ENCODE measurements around the gene TRIM56. TPM values are rescaled to one million over a fixed set of nuclear protein-coding genes. Genes with fewer than 3 reads are reported as not detected.
"Not testable (repeated sequence)": the region's sequence is repeated elsewhere in the genome, so short reads cannot be mapped to it uniquely, and the experiment has no call there.

TRIM56 gene
- total RNA-seq, 1 donor from 2014 or later = 21.0 TPM

DNA sequence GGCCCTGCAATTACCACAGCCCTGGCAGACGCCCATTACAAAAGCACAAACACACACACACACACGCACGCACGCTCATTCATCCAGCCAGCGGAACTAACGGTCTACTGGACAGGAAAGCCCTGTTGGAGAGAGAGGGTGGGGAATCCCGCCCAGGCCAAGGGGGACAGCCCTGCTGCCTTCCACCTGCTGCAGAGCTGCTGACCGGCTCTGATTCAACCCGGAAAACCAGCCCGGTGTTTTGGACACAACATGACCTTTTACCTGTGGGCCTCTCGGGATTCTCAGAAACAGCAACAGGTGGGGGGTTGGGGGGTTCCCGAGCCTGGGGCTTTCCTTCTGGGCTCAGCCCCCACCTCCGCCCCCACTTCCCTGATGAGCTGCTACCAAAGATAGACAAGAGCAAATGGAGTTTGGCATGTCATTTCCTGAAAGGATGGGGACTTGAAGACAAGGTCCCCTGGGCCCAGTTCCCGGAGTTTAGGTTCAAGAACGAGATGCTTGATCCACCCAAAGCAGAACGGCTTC, 23.1 kb downstream of the TRIM56 start:
- peak; percentile 81 for DNase-seq (ENCODE audit: missing footprints)
- intact Hi-C loops (cut with DNase I) = no loop called here

DNA sequence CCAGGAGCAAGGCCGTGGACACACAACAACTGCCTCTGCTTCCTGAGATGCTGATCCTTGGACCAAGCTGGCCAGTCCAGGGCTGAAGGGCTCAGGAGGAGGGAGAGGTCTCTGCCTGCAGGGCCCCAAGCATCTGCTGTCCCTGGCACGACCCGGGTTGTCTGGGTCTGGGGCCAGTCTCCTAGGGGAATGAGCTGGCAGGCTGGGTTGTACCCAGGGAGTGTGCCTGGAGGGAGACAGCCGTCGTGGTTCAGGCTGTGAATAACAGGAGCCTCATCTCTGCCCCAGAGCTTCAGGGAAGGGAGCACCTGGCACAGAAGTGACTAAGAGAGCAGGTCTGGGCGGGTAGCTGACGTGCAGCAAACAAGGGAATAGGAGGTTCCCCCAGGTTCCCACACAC, 23.7 kb downstream of the TRIM56 start:
- intact Hi-C loops (cut with DNase I) = no loop called here
- DNase-seq (ENCODE audit: missing footprints) = peak; percentile 18
- no peak for ATAC-seq

More for the DNA sequence above, 23.1 kb downstream of the TRIM56 start:
- peak; percentile 49 for ATAC-seq

DNA sequence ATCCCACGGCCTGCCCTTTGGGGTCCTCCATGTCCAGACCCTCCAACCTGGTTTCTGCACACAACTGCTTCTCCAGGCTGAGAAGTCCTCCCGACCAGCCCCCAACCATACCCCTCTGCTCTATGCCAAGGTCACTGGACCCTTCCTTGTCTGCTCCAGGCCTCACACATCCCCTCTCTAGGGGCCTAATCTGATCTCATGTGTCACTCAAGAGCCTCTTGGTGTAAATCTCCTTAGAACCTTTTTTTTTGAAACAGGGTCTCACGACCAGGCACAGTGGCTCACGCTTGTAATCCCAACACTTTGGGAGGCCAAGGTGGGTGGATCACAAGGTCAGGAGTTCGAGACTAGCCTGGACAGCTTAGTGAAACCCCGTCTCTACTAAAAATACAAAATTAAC, 24.1 kb downstream of the TRIM56 start:
- ATAC-seq = no peak
- no peak for DNase-seq (ENCODE audit: missing footprints)
- intact Hi-C loops (cut with DNase I) = no loop called here

DNA sequence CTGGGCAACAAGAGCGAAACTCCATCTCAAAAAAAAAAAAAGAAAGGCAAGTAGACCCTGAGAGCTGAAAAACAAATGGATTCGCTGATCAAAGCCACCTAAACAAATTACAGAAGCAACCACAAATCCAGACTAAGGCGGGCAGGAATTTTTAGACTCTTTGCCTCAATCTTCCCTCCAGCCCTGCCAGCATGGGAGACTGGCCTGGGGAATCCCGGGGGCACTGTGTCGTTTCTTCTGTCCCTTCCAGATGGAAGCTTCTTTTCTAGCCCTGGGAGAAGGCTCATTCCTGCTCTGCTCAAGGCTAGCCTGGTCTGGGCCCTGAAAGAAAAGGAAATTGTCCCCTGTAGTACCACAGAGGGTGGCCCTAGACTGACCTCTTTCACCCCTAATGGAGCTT, 26.0 kb downstream of the TRIM56 start:
- no peak for ATAC-seq
- DNase-seq (ENCODE audit: missing footprints) = no peak
- intact Hi-C loops (cut with DNase I) = no loop called here

DNA sequence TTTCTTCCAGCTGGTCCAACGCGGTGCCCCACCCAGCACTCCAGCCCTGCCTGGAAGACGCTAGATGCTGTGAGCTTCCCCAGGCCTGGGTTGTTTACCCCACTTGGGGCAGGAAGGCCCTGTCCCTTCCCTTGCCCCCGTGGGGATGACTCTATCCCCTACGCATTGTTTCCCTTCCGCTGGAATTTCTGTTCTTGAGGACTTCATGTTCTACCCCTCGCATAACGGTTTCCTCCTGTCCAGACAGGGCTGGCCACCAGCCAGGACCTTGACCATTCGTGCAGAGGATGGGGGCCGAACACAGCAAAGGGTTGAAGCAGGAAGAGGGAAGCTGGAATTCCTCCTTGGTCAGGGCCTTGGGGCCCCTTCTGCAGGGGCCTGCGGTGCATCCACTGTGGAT, 27.0 kb downstream of the TRIM56 start:
- peak; percentile 68 for ATAC-seq
- intact Hi-C loops (cut with DNase I) = no loop called here
- DNase-seq (ENCODE audit: missing footprints) = peak; percentile 85

DNA sequence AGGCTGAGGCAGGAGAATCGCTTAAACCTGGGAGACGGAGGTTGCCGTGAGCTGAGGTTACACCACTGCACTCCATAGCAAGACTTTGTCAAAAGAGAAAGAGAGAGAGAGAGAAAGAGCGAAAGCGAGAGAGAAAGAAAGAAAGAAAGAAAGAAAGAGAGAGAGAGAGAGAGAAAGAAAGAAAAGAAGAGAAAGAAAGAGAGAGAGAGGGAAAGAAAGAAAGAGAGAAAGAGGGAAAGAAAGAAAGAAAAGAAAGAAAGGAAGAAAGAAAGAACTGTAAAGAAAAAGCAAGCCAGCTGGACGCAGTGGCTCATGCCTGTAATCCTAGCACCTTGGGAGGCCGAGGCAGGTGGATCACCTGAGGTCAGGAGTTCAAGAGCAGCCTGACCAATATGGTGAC, 27.9 kb downstream of the TRIM56 start:
- ATAC-seq; intact Hi-C loops (cut with DNase I); DNase-seq (ENCODE audit: missing footprints): not testable (repeated sequence)

DNA sequence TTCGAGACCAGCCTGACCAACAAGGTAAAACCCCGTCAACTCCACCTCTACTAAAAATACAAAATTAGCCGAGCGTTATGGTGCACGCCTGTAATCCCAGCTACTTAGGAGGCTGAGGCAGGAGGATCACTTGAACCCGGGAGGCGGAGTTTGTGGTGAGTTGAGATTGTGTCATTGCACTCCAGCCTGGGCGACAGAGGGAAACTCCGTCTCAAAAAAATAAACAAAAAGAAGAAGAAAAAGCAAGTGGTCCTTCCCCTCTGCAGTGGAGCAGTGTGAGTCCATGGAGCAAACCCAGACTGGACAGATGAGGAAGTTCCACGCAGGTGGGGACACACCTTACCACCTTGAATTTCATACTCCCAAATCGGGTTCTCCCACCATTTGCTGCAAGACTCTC, 28.6 kb downstream of the TRIM56 start:
- ATAC-seq = no peak

DNA sequence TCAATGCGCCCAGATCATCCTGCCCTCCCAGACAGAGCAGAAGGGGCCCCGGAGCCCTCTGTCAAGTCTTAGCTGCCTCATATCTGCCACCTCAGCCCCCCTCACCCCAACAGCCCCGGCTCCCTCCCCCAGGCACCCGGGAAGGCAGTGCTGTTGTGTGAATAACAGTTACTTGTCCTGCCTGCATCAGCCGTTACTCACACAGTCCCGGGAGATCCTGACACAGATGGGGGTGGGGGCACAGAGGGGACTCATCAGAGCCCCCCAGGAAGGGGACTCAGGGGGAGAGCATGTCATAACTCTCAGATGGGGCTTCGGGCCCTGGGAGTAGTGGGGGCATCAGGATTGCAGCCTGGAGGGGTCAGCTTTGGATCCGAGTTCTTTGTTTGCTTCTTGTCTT, 29.2 kb downstream of the TRIM56 start:
- peak; percentile 49 for DNase-seq (ENCODE audit: missing footprints)
- ATAC-seq = no peak

More for the DNA sequence above, 28.6 kb downstream of the TRIM56 start:
- intact Hi-C loops (cut with DNase I) = no loop called here
- DNase-seq (ENCODE audit: missing footprints) = no peak

DNA sequence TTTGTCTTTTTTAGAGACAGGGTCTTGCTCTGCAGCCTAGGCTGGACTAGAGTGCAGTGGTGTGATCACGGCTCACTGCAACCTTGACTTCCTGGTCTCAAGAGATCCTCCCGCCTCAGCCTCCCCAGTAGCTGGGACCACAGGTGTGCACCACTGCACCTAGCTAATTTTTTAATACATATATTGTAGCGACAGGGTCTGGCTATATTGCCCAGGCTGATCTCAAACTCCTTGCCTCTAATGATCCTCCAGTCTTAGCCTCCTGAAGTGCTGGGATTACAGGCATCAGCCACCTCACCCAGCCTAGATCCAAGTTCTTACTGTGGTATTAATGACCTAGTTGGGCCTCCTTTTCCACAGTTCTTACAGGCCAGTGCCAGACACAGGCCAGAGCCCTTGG, 29.9 kb downstream of the TRIM56 start:
- intact Hi-C loops (cut with DNase I) = no loop called here
- DNase-seq (ENCODE audit: missing footprints) (no peak), ATAC-seq (no peak)

More for the DNA sequence above, 29.2 kb downstream of the TRIM56 start:
- intact Hi-C loops (cut with DNase I) = no loop called here

DNA sequence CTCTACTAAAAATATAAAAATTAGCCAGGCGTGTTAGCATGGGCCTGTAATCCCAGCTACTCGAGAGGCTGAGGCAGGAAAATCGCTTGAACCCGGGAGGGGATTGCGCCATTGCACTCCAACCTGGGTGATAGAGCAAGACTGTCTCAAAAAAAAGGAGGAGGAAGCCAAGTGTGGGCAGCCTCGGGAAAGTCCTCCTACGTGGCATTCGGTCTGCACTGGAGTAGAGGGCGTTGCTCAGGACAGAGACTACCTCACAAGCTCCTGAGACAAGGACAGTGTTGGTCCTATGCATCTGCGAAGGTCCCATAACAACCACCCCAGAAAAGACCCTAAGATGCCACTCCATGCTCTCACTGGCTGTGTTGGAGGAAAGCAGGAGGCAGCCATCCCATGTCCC, 31.6 kb downstream of the TRIM56 start:
- intact Hi-C loops (cut with DNase I) = no loop called here
- ATAC-seq = no peak

DNA sequence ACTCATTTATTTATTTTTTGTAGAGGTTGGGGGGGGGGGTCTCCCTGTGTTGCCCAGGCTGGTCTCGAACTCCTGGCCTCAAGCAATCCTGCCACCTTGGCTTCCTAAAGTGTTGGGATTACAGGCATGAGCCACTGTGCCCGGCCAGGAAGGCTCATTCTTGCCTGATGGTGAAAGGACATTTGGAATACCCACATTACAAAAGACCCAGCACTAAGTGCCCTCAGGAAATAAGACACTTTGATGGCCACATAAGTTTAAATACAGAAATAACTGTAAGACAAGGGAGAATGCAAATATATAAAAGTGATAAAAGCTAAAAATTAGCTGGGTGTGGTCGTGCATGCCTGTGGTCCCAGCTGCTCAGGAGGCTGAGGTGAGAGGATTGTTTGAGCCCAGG, 33.6 kb downstream of the TRIM56 start:
- DNase-seq (ENCODE audit: missing footprints) = peak; percentile 17
- ATAC-seq = no peak
- intact Hi-C loops (cut with DNase I) = no loop called here

More for the DNA sequence above, 31.6 kb downstream of the TRIM56 start:
- no peak for DNase-seq (ENCODE audit: missing footprints)

DNA sequence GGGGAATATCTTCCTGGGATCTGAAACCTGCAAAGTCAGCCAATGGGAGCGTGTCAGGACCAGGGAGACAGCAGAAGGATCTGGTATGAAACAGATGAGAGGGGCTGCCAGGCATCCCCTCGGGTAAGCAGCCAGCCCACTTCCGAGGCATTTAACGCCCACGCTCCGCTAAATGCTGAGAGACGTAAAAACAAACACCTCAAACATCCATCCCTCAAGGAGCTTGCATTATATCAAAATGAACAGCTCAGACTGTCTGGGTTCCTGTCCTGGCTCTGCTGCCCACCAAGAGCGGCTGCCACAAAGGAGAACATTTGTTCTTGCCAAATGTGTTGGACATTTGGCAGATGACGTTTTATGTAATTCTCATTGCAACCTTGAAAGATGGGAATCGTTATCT, 34.6 kb downstream of the TRIM56 start:
- intact Hi-C loops (cut with DNase I) = no loop called here
- ATAC-seq = no peak
- peak; percentile 0 for DNase-seq (ENCODE audit: missing footprints)

DNA sequence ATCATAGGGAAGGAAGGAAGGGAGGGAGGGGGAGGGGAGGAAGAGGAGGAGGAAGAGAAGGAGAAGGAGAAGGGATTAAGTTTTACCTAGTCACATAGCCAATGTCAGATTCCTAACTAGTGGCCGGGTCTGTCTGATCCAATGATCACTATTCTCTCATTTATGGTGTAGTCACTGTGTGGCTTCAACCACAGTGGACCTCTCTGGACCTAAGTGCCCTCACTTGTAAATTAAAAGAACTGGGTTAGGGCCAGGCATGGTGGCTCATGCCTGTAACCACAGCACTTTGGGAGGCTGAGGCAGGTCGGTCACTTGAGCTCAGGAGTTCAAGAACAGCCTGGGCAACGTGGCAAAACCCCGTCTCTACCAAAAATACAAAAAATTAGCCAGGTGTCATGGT, 35.0 kb downstream of the TRIM56 start:
- intact Hi-C loops (cut with DNase I) = no loop called here
- DNase-seq (ENCODE audit: missing footprints) = peak; percentile 15
- no peak for ATAC-seq

DNA sequence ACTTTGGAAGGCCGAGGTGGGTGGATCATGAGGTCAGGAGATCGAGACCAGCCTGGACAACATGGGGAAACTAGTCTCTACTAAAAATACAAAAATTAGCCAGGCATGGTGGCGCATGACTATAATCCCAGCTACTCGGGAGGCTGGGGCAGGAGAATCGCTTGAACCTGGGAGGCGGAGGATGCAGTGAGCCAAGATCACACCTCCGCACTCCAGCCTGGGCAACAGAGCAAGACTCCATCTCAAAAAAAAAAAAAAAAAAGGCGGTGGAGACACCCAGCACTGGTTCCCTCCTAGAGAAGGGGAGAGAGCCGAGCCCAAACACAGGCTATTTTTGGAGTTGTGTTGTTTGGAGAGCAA, 36.3 kb downstream of the TRIM56 start:
- ATAC-seq; DNase-seq (ENCODE audit: missing footprints); intact Hi-C loops (cut with DNase I): not testable (repeated sequence)

DNA sequence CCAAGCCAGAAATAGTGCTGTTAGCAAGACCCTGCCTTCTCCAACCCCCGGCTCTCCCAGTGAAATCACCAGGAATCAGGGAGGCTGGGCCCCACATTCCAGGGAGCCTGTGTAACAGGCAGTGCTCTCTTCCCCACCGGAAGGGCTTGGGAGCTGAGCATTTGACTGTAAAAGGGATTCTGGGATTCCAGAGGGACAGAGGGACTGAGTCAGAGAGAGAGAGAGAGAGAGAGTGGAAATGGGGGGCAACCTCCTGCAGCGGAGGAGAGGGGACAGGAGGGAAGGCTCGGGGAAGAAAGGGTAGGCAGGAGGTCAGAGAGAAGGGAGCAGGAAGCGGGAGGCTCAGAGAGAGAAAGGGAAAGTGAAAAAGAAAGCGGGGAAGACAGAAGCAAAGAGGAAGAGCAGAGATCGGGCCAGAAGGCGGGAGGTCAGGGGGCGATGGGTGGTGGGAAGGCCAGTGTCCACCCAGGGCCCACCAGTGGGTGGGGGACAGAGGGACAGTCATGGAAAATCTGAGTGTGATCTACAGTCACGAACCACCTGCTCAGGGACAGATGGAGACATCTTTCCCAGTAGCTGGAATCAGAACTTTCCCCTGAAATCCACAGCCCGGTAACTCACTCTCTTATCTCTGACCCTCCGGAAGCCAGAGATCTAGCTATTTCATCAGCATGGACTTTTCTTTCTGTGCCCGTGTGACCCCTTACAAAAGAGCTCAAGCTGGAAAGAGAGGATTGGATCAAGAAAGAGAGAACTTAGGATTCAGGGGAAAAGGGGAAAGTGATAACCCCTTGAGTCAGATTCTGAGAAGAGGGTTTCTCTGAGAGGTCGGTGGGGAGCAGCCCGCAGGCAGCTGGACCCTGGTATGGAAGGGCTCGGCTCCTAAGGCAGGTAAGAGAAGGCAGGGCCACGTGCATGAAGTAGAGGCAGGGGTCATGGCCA, 37.0 kb downstream of the TRIM56 start:
- DNase-seq (ENCODE audit: missing footprints) (peak; percentile 74), ATAC-seq (peak; percentile 61)
- intact Hi-C loops (cut with DNase I) = no loop called here

DNA sequence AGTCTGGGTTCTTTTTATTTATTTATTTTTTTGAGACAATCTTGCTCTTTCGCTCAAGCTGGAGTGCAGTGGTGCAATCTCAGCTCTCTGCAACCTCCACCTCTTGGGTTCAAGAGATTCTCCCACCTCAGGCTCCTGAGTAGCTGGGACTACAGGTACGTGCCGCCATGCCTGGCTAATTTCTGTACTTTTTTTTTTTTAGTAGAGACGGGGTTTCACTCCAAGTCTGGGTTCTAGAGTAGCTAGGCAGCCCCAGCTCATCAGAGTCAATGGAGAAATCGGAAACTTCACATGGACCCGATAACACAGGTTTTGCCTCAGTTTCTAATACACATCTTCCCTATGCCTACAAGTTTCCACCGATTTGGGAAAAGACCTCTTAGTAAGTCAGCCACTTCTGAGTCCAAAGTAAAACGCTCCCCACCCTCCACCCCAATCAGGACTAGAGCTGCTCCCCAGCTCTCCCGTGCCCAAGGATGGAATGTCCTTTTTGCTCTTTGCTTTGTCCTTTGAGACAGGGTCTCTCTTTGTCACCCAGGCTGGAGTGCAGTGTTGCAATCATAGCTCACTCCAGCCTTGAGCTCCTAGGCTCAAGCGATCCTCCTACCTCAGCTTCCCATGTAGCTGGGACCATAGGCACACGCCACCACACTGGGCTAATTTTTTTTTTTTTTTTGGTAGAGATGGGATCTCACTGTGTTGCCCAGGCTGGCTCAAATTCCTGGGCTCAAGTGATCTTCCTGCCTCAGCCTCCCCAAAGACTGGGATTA, 37.8 kb downstream of the TRIM56 start:
- intact Hi-C loops (cut with DNase I) = no loop called here
- ATAC-seq (no peak), DNase-seq (ENCODE audit: missing footprints) (no peak)

DNA sequence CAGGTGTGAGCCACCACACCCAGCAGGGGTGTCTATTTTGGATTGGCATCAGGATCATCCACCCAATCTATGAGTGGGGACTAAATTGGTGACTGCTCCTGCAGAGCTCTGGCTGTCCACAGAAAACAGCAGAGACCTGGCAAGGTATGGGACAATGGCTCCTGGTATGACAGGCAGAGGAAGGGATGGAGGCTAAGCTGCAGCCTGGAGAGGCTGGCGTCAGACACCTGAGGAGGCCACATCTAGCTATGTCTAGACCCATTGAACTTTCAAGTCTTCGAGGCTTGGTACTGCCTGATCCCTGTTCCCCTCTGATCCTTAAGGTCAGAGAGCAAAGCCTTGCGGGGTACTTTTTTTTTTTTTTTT, 38.4 kb downstream of the TRIM56 start:
- ATAC-seq (no peak), DNase-seq (ENCODE audit: missing footprints) (no peak)
- intact Hi-C loops (cut with DNase I) = no loop called here

DNA sequence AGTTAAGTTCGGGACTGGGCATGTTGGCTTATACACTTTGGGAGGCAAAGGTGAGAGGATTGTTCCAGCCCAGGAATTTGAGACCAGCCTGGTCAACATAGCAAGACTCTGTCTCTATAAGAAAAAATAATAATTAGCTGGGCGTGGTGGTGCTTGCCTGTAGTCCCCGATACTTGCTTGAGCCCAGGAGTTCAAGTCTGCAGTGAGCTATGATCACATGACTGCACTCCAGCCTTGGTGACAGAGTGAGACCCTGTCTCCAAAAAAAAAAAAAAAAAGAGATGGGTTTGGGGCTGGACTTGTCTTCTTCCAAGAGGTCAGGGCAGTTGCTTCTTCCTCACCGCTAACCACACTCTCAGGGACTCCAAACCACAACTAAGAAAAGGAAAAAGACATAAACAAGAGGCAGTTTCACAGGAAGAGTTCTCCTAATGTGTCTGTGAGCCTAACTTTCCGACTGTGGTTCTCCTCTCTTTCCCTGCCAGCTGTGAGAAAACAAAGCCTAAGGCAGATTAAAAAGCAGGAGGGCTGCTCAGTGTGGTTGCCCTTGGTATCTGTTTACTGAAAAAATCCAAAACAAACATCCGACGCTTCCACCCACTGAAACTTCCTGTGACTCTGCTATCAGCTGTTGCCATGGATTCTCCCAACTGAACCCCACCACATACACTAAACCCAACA, 39.2 kb downstream of the TRIM56 start:
- DNase-seq (ENCODE audit: missing footprints) (no peak), ATAC-seq (no peak)
- intact Hi-C loops (cut with DNase I) = no loop called here

DNA sequence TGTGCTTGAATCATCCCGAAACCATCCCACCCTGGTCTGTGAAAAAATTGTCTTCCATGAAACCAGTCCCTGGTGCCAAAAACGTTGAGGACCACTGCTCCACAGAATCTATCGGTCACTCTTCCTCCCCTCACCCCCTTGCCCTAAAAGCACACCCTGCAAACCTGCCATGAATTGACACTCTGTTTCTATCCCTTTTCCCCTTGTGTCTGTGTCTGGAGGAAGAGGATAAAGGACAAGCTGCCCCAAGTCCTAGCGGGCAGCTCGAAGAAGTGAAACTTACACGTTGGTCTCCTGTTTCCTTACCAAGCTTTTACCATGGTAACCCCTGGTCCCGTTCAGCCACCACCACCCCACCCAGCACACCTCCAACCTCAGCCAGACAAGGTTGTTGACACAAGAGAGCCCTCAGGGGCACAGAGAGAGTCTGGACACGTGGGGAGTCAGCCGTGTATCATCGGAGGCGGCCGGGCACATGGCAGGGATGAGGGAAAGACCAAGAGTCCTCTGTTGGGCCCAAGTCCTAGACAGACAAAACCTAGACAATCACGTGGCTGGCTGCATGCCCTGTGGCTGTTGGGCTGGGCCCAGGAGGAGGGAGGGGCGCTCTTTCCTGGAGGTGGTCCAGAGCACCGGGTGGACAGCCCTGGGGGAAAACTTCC, 40.8 kb downstream of the TRIM56 start:
- ATAC-seq (peak; percentile 44), DNase-seq (ENCODE audit: missing footprints) (no peak)
- intact Hi-C loops (cut with DNase I) = no loop called here
